Measurements from ENCODE around the gene NIPSNAP2.

NIPSNAP2 gene

DNA sequence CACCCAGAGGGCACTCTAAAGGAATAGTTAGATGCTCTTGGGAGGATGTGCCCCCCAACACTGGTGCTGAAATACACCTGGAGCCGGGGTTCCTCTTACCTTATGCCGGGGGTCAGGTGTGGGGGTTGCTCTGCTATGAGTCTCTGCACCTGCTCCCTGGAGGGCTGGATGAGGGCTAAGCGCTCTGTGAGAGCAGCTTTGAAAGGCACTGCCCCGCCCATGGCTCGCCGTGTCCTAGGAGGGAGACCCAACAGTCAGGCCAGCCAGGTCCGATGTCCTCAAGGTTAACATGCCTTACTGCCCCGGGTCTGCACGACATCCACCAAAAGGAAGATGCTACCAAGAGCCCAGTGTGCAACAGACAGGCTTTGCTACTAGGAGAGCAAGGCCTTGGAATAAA is 55.1 kb downstream of the NIPSNAP2 start:
- TF ChIP-seq TAF1 (IDR thresholded peaks at IDR 0.05; ENCODE audit: borderline replicate concordance, insufficient read depth, low read length) = no peak
- TF ChIP-seq POLR2AphosphoS5 (IDR thresholded peaks at IDR 0.05; ENCODE audit: low read depth, low read length) = no peak
- TF ChIP-seq, protein P1, sequence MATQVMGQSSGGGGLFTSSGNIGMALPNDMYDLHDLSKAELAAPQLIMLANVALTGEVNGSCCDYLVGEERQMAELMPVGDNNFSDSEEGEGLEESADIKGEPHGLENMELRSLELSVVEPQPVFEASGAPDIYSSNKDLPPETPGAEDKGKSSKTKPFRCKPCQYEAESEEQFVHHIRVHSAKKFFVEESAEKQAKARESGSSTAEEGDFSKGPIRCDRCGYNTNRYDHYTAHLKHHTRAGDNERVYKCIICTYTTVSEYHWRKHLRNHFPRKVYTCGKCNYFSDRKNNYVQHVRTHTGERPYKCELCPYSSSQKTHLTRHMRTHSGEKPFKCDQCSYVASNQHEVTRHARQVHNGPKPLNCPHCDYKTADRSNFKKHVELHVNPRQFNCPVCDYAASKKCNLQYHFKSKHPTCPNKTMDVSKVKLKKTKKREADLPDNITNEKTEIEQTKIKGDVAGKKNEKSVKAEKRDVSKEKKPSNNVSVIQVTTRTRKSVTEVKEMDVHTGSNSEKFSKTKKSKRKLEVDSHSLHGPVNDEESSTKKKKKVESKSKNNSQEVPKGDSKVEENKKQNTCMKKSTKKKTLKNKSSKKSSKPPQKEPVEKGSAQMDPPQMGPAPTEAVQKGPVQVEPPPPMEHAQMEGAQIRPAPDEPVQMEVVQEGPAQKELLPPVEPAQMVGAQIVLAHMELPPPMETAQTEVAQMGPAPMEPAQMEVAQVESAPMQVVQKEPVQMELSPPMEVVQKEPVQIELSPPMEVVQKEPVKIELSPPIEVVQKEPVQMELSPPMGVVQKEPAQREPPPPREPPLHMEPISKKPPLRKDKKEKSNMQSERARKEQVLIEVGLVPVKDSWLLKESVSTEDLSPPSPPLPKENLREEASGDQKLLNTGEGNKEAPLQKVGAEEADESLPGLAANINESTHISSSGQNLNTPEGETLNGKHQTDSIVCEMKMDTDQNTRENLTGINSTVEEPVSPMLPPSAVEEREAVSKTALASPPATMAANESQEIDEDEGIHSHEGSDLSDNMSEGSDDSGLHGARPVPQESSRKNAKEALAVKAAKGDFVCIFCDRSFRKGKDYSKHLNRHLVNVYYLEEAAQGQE (IDR thresholded peaks at IDR 0.05; ENCODE audit: insufficient read depth in 1 of 2, low read depth in 2 of 2, low read length in 2 of 2) = no peak
- TF ChIP-seq FOXP2 (optimal IDR thresholded peaks at IDR 0.05; ENCODE audit: borderline replicate concordance, extremely low read depth, extremely low read length, insufficient read depth) = no peak
- no peak for TF ChIP-seq SIN3A (IDR thresholded peaks at IDR 0.05; ENCODE audit: borderline replicate concordance, insufficient read depth, low read length)

DNA sequence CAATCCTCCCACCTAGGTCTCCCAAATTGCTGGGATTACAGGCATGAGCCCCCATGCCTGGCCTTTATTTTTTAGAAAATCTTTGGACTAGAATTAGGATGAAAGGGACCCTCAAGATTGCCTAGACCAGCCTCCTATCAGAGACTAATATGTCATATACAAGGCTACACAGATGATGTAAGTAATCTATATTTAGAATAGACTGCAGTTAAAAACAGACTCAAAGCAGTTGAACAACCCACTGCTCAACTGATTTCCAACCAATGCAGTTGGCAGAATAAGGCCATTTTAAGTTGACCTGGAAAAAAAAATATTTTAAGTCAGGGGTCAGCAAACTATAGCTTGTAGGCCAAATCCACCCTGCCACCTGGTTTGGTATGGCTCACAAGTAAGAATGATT is 59.1 kb downstream of the NIPSNAP2 start:
- no peak for TF ChIP-seq TAF1 (IDR thresholded peaks at IDR 0.05; ENCODE audit: borderline replicate concordance, insufficient read depth, low read length)
- TF ChIP-seq FOXP2 (optimal IDR thresholded peaks at IDR 0.05; ENCODE audit: borderline replicate concordance, extremely low read depth, extremely low read length, insufficient read depth) = no peak
- no peak for TF ChIP-seq POLR2AphosphoS5 (IDR thresholded peaks at IDR 0.05; ENCODE audit: low read depth, low read length)

DNA sequence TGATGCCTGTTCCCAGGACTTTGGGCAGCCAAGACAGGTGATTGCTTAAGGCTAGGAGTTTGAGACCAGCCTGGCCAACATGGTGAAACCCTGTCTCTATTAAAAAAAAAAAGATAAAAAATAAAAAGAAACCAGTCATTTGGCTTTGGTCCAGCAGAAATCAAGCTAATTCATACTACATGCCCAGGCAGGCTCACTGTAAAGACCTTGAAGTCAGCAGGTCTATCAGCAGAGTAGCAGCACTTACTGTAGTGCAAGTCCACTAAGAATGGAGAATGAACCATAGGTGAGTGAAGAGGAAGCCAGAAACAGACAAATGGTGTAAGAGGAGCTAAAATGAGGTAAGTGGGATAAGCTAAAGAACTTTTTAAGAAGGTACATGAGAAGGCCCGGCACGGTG is 62.2 kb downstream of the NIPSNAP2 start:
- no peak for TF ChIP-seq FOXP2 (optimal IDR thresholded peaks at IDR 0.05; ENCODE audit: borderline replicate concordance, extremely low read depth, extremely low read length, insufficient read depth)
- TF ChIP-seq, protein P1 (IDR thresholded peaks at IDR 0.05; ENCODE audit: insufficient read depth in 1 of 2, low read depth in 2 of 2, low read length in 2 of 2) = no peak
- no peak for TF ChIP-seq SIN3A (IDR thresholded peaks at IDR 0.05; ENCODE audit: borderline replicate concordance, insufficient read depth, low read length)
- no peak for TF ChIP-seq POLR2AphosphoS5 (IDR thresholded peaks at IDR 0.05; ENCODE audit: low read depth, low read length)
- no peak for TF ChIP-seq TAF1 (IDR thresholded peaks at IDR 0.05; ENCODE audit: borderline replicate concordance, insufficient read depth, low read length)

DNA sequence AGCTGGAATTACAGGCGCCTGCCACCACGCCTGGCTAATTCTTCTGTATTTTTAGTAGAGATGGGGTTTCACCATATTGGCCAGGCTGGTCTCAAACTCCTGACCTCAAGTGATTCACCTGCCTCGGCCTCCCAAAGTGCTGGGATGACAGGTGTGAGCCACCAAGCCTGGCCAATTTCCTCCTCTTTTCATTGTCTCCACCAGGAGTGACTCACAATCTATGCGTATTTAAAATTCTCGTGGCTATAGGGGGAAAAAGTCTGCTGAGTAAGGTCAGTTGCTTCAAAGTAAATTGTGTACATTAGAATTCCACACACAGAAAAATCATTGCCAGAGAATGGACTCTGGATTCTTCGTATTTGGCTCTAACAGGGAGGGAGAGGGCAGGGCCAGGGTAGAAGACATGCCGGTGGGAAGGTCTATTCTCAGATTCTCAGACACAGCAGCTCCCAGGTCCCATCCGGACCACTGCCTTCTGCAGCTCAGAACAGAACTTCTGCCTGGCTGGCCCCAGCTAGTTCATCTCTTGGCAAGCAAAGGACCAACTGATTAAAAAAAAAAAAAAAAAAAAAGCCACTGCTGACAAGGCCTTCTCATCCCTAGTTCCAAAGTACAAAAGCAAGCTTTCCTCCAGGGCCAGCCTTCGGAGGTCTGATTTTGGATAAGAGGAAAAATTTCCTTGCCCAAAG is 64.7 kb downstream of the NIPSNAP2 start:
- no peak for TF ChIP-seq FOXP2 (optimal IDR thresholded peaks at IDR 0.05; ENCODE audit: borderline replicate concordance, extremely low read depth, extremely low read length, insufficient read depth)
- TF ChIP-seq, protein P1 (IDR thresholded peaks at IDR 0.05; ENCODE audit: insufficient read depth in 1 of 2, low read depth in 2 of 2, low read length in 2 of 2) = no peak

DNA sequence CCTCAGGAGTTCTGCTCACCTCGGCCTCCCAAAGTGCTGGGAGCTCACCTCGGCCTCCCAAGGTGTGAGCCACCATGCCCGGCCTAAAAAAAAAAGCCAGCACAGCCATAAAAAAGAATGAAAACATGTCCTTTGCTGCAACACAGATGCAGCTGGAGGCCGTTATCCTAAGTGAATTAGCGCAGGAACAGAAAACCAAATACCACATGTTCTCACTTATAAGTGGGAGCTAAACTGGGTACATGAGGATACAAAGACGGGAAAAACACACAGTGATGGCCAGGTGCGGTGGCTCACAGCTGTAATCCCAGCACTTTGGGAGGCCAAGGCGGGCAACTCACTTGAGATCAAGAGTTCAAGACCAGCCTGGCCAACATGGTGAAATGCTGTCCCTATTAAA is 66.0 kb downstream of the NIPSNAP2 start:
- no peak for TF ChIP-seq FOXP2 (optimal IDR thresholded peaks at IDR 0.05; ENCODE audit: borderline replicate concordance, extremely low read depth, extremely low read length, insufficient read depth)
- no peak for TF ChIP-seq SIN3A (IDR thresholded peaks at IDR 0.05; ENCODE audit: borderline replicate concordance, insufficient read depth, low read length)
- TF ChIP-seq, protein P1 (IDR thresholded peaks at IDR 0.05; ENCODE audit: insufficient read depth in 1 of 2, low read depth in 2 of 2, low read length in 2 of 2) = no peak

Measured in PFSK-1 (cell line).